ENCODE data around the gene PRAF2. TPM values are rescaled to one million over a fixed set of nuclear protein-coding genes. Genes with fewer than 3 reads are reported as not detected.

The PRAF2 gene
- total RNA-seq, 1 donor from 2014 or later = 2.6 TPM

GRCh38 chrX:49066690-49067089 is 7.1 kb downstream of the PRAF2 start:
- TF ChIP-seq, protein P1, sequence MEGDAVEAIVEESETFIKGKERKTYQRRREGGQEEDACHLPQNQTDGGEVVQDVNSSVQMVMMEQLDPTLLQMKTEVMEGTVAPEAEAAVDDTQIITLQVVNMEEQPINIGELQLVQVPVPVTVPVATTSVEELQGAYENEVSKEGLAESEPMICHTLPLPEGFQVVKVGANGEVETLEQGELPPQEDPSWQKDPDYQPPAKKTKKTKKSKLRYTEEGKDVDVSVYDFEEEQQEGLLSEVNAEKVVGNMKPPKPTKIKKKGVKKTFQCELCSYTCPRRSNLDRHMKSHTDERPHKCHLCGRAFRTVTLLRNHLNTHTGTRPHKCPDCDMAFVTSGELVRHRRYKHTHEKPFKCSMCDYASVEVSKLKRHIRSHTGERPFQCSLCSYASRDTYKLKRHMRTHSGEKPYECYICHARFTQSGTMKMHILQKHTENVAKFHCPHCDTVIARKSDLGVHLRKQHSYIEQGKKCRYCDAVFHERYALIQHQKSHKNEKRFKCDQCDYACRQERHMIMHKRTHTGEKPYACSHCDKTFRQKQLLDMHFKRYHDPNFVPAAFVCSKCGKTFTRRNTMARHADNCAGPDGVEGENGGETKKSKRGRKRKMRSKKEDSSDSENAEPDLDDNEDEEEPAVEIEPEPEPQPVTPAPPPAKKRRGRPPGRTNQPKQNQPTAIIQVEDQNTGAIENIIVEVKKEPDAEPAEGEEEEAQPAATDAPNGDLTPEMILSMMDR (IDR thresholded peaks at IDR 0.05; ENCODE audit: insufficient read depth, low read length, severe bottlenecking) = no peak
- no peak overlapping the region for H3K4me3 ChIP-seq (ENCODE audit: low read depth, low read length)
- H3K36me3 ChIP-seq (ENCODE audit: control insufficient read depth, insufficient read depth, low read length) = peaks cover 12% of the 10 kb centered on the region
- no peak for DNase-seq (ENCODE audit: low read depth)
- no peaks in the 10 kb centered on the region for H3K27me3 ChIP-seq (ENCODE audit: control insufficient read depth, insufficient read depth, low read length)
- FAIRE-seq = no peak

GRCh38 chrX:49066278-49066677 is 7.5 kb downstream of the PRAF2 start:
- TF ChIP-seq, protein P1 (IDR thresholded peaks at IDR 0.05; ENCODE audit: insufficient read depth, low read length, severe bottlenecking) = no peak
- FAIRE-seq = no peak
- DNase-seq (ENCODE audit: low read depth) = no peak
- Histone ChIP-seq H3K4me3 (ENCODE audit: low read depth, low read length) (no peak overlapping the region), H3K27me3 (ENCODE audit: control insufficient read depth, insufficient read depth, low read length) (no peaks in the 10 kb centered on the region), H3K36me3 (ENCODE audit: control insufficient read depth, insufficient read depth, low read length) (peaks cover 12% of the 10 kb centered on the region)

- peaks cover 14% of the 10 kb centered on the region for H3K36me3 ChIP-seq (ENCODE audit: control insufficient read depth, insufficient read depth, low read length)
- no peak overlapping the region for H3K4me3 ChIP-seq (ENCODE audit: low read depth, low read length)
- TF ChIP-seq, protein P1 (IDR thresholded peaks at IDR 0.05; ENCODE audit: insufficient read depth, low read length, severe bottlenecking) = no peak
- FAIRE-seq (no peak), DNase-seq (ENCODE audit: low read depth) (no peak)
- no peaks in the 10 kb centered on the region for H3K27me3 ChIP-seq (ENCODE audit: control insufficient read depth, insufficient read depth, low read length)
Measured at GRCh38 chrX:49064735-49065134, 9.1 kb downstream of the PRAF2 start.

- H3K4me3 ChIP-seq (ENCODE audit: low read depth, low read length) = no peak overlapping the region
- FAIRE-seq = no peak
- TF ChIP-seq, protein P1 (IDR thresholded peaks at IDR 0.05; ENCODE audit: insufficient read depth, low read length, severe bottlenecking) = no peak
- peaks cover 14% of the 10 kb centered on the region for H3K36me3 ChIP-seq (ENCODE audit: control insufficient read depth, insufficient read depth, low read length)
- H3K27me3 ChIP-seq (ENCODE audit: control insufficient read depth, insufficient read depth, low read length) = no peaks in the 10 kb centered on the region
- DNase-seq (ENCODE audit: low read depth) = no peak
Measured at GRCh38 chrX:49064303-49064702, 9.5 kb downstream of the PRAF2 start.

- peak; percentile 28 for FAIRE-seq
- TF ChIP-seq, protein P1 (IDR thresholded peaks at IDR 0.05; ENCODE audit: insufficient read depth, low read length, severe bottlenecking) = no peak
- no peak overlapping the region for H3K4me3 ChIP-seq (ENCODE audit: low read depth, low read length)
Measured at GRCh38 chrX:49063715-49064114, 10.1 kb downstream of the PRAF2 start.

GRCh38 chrX:49061916-49062315 is 11.9 kb downstream of the PRAF2 start:
- TF ChIP-seq, protein P1 (IDR thresholded peaks at IDR 0.05; ENCODE audit: insufficient read depth, low read length, severe bottlenecking) = no peak
- DNase-seq (ENCODE audit: low read depth) = no peak

More at GRCh38 chrX:49063715-49064114, 10.1 kb downstream of the PRAF2 start:
- Histone ChIP-seq H3K36me3 (ENCODE audit: control insufficient read depth, insufficient read depth, low read length) (peaks cover 14% of the 10 kb centered on the region), H3K27me3 (ENCODE audit: control insufficient read depth, insufficient read depth, low read length) (no peaks in the 10 kb centered on the region)
- no peak for DNase-seq (ENCODE audit: low read depth)

More at GRCh38 chrX:49061916-49062315, 11.9 kb downstream of the PRAF2 start:
- H3K36me3 ChIP-seq (ENCODE audit: control insufficient read depth, insufficient read depth, low read length) = peaks cover 13% of the 10 kb centered on the region
- H3K4me3 ChIP-seq (ENCODE audit: low read depth, low read length) = no peak overlapping the region
- no peak for FAIRE-seq
- H3K27me3 ChIP-seq (ENCODE audit: control insufficient read depth, insufficient read depth, low read length) = no peaks in the 10 kb centered on the region

Measured in bronchial epithelial cell (primary cell).